ENCODE data around the gene CCDC27. TPM values are rescaled to one million over a fixed set of nuclear protein-coding genes. Genes with fewer than 3 reads are reported as not detected.

Gene CCDC27
- total RNA-seq, 1 donor from 2014 or later = not detected

DNA sequence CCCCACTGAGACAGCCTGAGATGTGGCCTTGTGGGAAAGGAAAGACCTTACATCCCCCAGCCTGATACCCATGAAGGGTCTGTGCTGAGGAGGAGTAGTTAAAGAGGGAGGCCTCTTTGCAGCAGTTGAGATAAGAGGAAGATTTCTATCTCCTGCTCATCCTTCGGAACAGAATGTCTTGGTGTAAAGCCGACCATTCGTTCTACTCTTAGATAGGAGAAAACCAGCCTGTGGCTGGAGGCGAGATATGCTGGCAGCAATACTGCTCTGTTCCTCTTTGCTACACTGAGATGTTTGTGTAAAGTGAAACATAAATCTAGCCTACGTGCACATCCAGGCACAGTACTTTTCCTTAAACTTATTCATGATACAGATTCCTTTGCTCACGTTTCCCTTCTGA, 1.5 kb upstream of the CCDC27 start:
- intact Hi-C loops (cut with micrococcal nuclease) = no loop called here

DNA sequence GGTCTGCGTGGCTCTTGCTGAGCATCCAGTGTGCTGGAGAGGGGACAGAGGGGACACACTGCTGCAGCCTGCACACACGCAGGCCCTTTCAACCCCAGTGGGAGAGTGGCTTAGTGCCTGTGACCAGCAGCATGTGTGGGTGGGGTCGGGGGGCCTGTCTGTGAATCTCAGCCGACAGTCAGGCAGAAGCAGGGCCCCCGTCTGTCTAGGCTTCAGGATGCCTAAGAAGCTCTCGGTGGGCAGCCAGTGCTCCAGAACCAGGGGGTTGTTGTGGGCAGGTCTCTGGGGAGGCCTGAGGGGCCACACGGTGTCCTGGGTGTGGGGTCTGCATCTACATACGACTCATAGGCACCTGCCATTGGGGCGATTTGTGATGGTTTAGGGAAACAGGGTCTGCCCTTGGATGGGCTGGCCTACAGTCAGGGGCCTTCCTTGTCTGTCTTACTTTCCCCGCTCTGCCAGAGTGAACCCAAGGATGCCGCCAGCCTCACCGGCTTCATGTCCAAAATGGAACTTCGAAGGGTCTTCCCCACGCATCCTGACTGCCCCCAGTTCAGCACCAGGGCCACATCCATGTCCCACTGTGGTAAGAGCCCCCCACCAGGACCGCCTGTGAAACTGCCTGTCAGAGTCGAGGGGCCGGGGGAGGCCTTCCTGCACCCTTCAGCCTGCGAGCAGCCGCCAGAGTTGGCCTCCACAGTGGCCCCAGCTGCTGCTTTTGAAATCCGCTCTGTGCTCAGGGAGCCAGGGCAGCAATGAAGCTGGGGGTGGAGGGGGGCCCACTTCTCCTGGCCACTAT, 1.6 kb downstream of the CCDC27 start:
- intact Hi-C loops (cut with micrococcal nuclease) = no loop called here

DNA sequence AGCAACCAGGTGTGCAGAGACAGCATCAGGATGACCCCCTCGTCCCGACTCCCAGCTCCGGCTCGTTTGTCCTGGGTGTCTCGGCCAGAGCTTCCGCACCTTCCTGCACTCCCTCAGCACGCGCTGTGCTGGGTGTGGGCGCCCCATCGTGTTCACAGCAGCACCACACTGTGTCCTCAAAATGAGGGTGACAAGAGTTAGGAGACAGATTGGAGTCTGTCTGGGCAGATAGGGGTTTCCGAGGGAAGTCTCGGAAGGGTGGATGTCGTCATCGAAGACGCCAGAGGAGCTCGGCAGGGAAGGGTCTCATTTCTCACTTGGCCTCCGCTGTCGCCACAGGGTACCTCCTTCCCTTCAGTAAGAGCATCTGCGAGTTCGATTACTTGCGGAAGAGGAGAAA, 4.1 kb downstream of the CCDC27 start:
- intact Hi-C loops (cut with micrococcal nuclease) = no loop called here

DNA sequence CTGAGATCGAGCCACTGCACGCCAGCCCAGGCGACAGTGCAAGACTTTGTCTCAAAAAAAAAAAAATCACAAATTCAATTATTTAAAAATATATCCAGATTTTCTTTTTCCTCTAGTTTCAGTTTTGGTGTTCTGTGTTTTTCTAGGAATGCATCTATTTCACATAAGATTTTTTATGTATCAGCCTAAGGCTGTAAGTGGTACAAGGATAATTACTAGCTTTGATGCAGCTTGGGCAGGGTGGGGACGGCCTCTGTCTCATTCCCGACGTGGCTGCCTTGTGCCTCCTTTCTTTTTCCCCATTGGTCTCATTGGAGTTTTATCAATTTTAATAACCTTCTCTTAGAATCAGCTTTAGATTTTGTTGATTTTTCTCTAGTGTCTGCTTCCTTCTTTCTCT, 6.9 kb downstream of the CCDC27 start:
- intact Hi-C loops (cut with micrococcal nuclease) = no loop called here

DNA sequence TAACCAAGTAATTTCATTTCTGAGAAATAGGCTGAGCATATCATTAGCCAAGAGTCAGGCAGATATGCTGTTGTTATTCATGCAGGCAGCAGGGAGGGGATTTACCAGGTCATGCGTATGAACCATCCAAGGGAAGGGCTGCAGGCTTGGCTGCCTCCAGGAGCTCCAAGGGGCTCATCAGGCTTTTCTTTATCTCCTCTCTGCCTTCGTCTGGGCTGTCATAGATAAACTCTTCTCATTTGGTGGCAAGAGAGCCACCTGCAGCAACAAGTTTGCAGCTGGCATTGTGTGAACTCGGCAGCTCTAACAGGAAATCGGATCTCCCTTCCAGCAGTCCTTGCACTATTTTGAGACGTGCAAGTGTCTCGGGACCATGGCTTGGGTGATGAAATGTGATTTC, 7.5 kb downstream of the CCDC27 start:
- intact Hi-C loops (cut with micrococcal nuclease) = no loop called here

DNA sequence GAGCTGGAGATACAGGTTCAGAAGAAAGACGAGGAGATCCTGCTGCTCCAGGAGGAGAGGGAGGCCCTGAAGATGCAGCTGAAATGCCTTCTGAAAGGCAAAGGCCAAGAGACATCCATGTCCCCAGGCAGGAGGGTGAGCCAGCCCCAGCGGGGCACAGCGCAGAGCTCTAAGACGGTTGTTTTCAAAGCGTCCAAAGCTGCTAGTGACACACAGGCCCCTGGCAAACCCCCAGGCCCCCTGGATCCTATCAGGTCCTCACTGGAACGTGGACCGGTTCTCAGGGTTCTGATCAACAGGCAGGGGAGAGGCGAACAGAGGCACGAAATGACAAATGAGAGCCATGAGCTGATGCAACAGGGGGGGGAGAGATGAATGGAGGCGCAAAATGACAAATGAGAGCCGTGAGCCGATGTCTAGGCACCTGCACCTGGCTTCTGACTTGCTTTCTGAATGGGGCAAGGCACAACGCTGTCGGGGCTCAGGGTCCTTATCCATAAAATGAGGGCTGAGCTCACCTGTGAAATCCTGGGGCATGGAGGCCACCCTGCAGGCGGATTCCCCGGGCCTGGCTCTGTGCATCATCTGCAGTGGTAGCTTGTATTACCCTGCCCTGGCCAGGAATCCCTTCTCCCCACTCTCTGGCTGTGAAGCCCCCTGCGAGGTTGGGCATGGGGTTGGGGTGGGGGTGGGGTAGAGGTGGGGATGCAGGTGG, 9.2 kb downstream of the CCDC27 start:
- intact Hi-C loops (cut with micrococcal nuclease) = no loop called here

DNA sequence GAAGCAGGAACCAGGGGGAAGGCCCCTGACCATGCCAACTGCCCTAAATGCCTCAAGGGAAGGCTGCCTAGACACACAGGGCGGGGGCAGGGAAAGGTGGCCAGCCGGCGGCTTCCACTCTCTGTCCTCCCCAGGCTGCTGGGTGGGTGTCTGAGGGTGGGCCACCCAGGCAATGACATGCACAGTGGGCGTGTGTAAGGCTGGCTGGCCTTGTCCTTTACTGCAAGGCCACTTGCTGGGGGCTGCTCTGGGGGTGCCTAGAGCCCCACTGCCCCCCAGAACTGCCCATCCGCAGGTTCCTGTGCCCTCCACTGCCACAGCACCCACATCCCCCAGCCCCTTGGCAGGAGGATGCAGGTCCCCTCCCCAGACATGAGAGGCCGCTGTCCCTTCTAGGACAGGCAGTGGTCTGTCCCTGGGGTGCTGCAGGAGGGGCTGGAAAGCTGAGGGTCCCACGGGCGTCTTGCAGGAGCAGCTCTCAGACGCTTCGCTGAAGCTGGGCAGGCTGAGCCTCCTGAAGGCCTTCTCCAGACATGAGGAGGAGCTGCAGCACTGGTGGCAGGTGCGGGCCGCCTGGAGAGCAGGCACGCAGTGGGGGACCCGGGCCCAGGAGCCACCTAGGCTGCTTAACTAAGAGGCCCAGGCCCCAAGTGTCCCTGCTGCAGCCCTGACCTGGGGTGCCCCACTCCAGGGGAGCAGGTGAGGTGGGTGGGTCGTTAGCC, 10.1 kb downstream of the CCDC27 start:
- intact Hi-C loops (cut with micrococcal nuclease) = no loop called here

DNA sequence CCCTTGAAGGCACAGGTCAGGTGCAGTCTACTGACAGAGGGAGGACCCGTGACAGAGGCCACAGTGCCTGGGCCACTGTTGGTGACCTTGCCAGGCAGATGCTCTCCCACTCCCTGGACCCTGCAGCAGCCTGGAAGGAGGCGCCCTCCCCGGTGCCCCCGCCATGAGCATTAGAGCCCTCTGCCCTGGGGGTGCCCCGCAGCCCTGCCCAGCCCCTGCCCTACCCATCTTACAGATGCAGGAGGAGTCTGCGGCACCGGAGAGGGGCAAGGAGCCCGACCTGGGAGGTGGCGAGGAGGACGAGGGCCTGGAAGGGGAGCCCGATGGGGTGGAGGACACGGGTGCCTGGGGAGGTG, 10.6 kb downstream of the CCDC27 start:
- intact Hi-C loops (cut with micrococcal nuclease) = no loop called here

DNA sequence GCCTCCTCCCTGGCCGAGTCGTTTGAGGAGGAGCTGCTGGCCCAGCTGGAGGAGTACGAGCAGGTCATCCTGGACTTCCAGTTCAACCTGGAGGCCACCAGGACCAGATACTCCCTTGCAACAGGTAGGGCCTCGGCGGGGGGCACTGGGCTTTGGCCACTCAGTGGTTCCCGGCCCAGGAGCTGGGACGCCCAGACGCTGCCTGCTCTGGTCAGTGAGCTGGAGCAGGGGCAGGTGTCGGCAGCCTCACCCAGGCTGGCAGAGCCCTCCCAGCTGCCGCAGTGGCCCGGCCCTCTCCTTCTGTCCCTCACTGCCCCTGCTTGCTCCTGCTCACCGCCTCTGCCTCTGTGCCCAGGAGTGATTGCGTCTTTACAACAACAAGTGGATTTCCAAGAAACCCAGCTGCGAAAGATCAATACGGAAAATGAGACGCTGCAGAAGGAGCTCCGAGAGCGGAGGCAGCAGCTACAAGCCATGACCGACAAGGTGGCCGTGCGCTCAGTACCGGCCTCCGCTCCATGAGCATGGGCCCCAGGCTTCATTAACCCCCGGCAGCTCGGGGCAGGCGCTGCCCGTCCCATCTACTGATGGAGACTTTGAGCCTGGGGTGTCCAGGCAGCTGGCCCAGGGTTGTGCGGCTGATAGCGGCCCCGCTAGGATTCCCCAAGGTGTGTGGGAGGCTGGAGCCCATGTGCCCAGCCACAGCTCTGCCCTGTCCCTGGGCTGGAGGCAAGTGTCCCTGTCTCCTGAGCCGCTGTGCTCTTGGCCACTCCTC, 11.3 kb downstream of the CCDC27 start:
- intact Hi-C loops (cut with micrococcal nuclease) = no loop called here

DNA sequence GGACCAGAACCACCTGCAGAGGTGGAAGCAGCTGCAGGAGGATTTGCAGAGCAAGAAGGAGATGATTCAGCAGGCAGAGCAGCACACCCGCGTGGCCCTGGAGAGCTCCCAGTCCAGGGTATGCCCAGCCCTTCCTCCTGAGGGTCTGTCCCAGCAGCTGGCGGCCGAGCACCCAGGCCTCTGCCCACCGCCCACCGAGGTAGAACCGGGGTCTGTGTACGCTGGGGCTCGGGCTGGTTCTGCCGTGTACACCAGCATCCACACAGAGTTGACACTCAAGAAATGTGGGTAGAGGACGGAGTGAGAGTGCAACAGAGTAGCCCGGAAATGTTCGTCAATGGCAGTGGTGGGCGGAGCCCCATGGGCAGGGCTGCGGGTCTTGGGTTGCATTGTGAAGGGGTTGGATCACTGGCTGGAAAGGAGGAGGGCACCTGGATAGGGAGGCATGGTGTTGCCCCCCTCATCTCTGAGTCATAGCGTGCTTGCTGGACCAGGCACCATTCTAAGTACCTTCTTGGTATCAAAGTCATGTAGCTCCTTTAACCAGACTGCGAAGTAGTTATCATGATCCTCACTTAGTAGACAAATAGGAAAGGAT, 15.2 kb downstream of the CCDC27 start:
- intact Hi-C loops (cut with micrococcal nuclease) = no loop called here

DNA sequence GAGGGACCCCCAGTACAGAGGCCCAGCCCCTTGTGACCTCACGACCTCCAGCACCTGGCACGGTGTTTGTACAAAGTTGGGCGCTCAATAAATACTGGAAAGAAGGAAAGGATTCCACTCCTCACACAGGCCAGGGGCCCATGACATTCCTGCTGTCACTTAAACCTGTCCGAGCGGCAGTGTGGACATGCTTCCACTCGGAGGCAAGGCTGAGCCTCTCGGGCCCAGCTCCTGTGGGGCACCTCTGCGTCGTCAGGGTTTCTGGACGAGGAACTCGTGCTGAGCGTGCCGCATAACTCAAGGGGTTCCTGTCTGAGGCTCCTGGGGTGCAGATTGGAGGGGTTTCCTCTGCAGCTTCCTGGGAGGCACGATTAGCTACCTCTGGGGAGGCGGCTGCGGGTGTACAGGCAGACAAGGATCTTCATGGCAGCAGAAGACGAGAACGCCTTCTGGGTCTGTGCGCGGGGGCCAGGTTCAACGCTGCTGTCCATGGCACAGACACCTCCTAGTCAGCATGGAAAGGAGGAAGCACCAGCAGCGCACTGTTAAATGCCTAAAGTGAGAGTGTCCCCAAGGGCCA, 16.7 kb downstream of the CCDC27 start:
- intact Hi-C loops (cut with micrococcal nuclease) = no loop called here

DNA sequence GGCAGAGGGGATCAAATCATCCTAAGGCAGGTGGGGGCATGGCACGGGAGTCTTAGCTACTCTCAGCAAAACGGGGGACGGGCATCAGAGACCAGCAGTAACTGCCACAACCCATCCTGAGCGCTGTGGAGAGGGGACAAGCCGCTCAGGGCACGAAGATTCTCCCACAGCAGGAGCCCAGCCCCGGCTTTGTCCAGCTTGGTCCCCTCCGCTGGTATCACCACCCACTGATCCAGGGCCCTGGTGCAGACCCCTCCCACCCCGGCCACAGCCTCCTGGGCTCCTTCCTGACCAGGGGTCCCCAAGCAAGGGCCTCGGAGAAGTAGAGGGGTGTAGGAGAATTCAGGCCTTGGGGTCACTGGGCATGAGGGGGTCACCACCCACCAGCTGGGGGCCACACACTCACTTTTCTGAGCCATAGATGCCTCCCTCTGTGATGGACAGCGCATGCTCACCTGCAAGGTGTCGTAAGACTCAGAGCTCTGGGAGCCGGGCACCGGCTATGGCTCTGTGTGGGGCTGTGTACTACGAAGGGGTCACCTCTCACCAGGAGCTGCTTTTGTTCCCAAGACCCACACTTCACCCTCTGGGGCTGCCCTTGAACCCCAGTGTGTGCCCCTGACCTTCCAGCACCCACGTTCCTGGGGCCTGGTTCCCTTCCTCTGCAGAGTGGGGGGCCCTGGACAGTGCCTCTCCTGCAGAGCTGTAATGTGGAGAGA, 18.0 kb downstream of the CCDC27 start:
- intact Hi-C loops (cut with micrococcal nuclease) = no loop called here

DNA sequence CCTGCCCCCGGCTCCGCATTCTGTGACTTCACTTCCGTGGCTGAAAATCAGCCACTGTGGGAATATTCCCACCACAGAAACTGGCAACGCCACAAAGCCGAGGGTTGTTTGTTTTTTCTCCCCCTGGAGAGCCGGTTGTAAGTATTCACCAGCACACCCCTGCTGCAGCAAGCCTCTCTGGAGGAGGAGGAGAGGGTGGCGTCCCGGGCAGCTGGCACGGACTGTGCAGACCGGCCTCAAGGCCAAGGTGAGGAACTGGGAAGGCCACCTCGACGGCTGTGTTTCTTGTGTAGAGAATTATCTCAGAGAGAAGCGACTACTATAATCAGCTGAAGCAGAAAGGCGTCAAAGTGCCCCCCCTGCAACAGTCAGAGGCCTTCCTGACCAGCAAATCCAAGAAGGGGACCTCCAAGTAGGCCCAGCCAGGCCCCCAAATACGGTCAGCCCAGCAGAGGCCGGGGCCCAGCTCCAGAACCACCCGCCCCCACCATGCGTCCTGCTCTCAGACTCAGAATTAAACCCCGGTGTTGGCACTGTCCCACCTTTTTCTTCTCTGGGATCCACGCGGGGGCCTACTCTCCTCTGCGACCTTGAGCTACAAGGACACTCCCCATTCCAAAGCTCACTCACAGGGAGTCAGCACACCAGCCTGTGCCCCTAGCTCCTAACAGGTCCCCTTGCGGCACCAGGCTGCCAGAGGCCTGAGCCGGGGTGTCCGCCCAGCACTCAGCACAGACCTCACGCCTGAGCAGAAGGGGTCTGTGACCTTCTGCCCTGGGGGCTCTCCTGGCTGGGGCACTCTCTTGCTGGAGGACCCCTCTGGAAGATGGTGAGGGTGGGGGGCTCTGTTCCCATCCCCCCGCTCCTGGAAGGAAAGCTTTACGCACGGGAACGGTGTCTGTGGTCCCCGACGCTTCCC, 19.1 kb downstream of the CCDC27 start:
- intact Hi-C loops (cut with micrococcal nuclease) = loop anchor here (1.0 to 2.0 kb wide), 6 partner anchors 24 to 147 kb away; partner anchors contain the start of genes C1orf174, CEP104, DFFB and LRRC47

DNA sequence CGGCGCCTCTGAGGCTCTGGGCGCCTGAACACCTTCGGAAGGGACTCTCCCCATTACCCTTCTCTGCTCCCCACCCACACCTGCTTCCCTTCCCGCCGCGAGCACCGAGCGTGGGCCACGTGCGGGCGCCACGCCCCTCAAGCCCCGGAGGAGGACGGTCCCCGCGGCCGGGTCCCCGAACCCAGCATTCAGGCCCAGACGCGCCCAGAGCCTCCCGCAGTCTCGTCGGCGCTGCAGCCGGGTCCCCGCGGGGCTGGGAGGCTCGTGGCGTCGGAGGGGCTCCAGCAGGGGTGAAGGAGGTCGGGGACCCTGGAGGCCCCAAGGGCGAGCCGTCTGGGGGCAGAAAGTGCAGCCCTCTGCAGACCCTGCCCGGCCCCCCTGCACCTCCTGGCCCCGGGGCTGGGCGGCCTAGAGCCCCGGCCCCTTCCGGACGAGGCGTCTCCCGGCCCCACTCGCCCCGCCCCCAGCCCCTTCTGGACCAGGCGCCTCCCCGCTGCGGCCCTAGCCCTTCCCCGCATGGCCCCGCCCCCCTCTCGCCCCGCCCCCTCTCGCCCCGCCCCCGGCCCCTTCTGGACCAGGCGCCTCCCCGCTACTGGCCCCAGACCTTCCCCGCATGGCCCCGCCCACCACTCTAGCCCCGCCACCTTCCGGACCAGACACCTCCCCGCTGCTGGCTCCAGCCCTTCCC, 19.9 kb downstream of the CCDC27 start:
- intact Hi-C loops (cut with micrococcal nuclease) = loop anchor here (1.0 to 2.0 kb wide), 6 partner anchors 24 to 147 kb away; partner anchors contain the start of genes C1orf174, CEP104, DFFB and LRRC47

DNA sequence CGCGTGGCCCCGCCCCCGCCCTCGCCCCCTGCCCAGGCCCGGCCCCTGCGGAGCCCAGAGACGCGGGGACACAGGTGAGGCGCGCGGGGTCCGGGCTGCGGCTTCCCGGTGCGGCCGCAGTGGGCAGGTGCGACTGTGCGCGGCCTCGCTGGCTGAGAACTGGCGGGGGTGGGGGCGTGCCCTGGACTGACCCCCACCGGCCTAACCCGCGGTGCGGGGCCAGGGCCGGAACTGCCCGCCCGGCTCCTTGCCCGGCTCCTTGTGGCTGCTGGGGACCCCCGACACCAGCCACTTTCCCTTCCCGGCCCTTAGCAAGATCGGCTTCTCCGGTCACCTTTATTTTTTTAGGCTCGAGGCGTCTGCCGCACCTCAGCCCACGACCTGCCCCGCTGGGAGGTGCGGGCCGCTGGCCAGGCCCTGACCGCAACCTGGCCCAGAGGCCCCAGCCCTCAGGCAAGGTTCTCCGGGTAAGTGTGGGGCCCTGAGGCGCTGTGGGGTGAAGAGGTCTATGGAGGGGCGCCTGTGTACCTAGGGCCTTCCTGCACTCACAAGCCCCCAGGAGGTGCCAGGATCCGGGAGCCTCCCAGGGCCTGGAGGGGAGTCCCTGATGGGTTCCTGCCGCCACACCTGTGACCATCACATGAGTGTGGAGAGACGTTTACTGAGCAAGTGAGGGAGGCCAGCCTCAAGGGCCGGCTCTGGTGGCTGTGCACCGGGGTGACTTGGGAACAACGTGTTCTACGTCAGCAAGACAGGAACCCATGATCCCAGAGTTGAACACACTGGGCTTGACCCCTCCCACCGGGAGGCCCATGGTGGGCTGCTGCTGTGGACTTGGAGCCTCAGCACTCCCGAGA, 20.7 kb downstream of the CCDC27 start, which contains the start of gene SMIM1:
TSS of gene SMIM1 (plus strand) at position 35 of the 857 bp plus-strand sequence. CDS start 2,625 bp downstream, outside the sequence.
- intact Hi-C loops (cut with micrococcal nuclease) = loop anchor here (1.0 to 2.0 kb wide), 6 partner anchors 23 to 148 kb away; partner anchors contain the start of genes C1orf174, CEP104, DFFB and LRRC47

DNA sequence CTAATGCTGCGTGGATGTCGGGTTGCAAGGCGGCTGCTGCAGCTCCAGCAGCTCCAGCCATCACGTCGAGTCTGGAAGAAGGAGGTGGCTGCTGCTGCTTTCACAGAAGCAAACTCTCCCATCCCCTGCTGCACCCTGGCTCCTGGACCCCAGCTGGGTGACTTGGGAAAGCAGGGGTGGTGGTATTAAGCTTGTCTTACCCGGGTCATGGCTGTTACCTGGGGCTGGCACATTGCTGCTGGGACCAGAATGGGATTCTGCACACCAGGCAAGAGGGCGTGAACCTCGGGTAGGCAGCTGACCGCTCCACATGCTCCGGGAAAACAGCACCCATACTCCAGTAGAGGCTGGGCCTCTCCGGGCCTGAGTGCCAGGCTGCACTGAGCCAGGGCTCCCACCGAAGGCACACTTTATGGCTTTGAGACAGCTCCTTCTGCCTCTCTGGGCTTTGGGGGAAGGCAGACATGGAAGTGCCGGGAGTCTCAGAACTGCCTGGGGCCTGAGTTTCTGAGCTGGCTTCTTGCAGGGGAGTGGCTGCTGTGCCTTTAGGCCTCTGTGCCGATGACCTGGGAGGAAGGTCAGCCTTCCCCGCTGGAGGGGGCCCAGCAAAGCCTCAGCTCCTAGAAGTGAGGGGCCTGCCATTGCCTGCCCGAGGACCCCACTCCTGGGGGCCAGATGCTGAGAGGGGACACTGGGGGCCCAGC, 21.5 kb downstream of the CCDC27 start:
- intact Hi-C loops (cut with micrococcal nuclease) = loop anchor here (2.0 kb wide), 1 partner anchor 149 kb away; the partner anchor contains the start of gene TPRG1L
